Caco-2 (cell line): Measurements from ENCODE around the gene AJAP1. TPM values are rescaled to one million over a fixed set of nuclear protein-coding genes. Genes with fewer than 3 reads are reported as not detected.

Source experiments
- BruUV-seq: library from RNA; stranded (reverse); fragments of 400-500 nt; replicated peaks from 2 replicates; lab custom pipeline; 2021; lab: Mats Ljungman, UMichigan
- CTCF ChIA-PET: fragments of 300-600 bp; sonication (Branson Sonifier 250); formaldehyde crosslinking; loops from one replicate; lab custom pipeline; 2022; ENCODE audit warnings: antibody characterized with exemption; lab: Charles Lee
- POLR2A ChIA-PET: fragments of 300-600 bp; sonication (Branson Sonifier 250); formaldehyde crosslinking; loops from one replicate; lab custom pipeline; 2022; ENCODE audit warnings: antibody characterized with exemption; lab: Charles Lee
- DNase-seq, 2 experiments: peaks; one replicate each; pipeline versions ENCODE4 v3.0.0 to v3.0.0-alpha.2; 2020 to 2022
- H3K27me3 ChIP-seq: replicated peaks from 2 replicates; pipeline ENCODE4 v1.6.0; 2011; ENCODE audit warnings: low read length; ENCODE audit not compliant: control insufficient read depth, insufficient read depth
- H3K36me3 ChIP-seq: 2 replicates; pipeline ENCODE4 v1.5.1; 2011; ENCODE audit warnings: low read length; ENCODE audit not compliant: control insufficient read depth, insufficient read depth
- H3K4me1 ChIP-seq: fragments of 250-450 bp; sonication (Bioruptor Pico); 2 replicates; pipeline ENCODE4 v1.5.1; 2020; ENCODE audit warnings: mild to moderate bottlenecking
- H3K4me3 ChIP-seq: 2 replicates; pipeline ENCODE4 v1.5.1; 2011; ENCODE audit warnings: low read depth, mild to moderate bottlenecking, control low read depth, low read length
- H3K9me3 ChIP-seq: fragments of 250-450 bp; sonication (Bioruptor Pico); 2 replicates; pipeline ENCODE4 v1.5.1; 2020; ENCODE audit warnings: mild to moderate bottlenecking, moderate library complexity
- H3K27ac Mint-ChIP-seq: one replicate; pipeline ENCODE4 v1.8.0; 2022; ENCODE audit warnings: mixed read lengths; ENCODE audit not compliant: unreplicated experiment
- H3K27me3 Mint-ChIP-seq: one replicate; pipeline ENCODE4 v1.8.0; 2022; ENCODE audit warnings: mixed read lengths; ENCODE audit not compliant: insufficient read depth, unreplicated experiment
- H3K36me3 Mint-ChIP-seq: one replicate; pipeline ENCODE4 v1.8.0; 2022; ENCODE audit warnings: mild to moderate bottlenecking, mixed read lengths; ENCODE audit not compliant: insufficient read depth, unreplicated experiment
- H3K4me1 Mint-ChIP-seq: one replicate; pipeline ENCODE4 v1.8.0; 2022; ENCODE audit warnings: low read depth, mixed read lengths; ENCODE audit not compliant: unreplicated experiment
- H3K4me3 Mint-ChIP-seq: one replicate; pipeline ENCODE4 v1.8.0; 2022; ENCODE audit warnings: mild to moderate bottlenecking, moderate library complexity, mixed read lengths; ENCODE audit not compliant: unreplicated experiment
- H3K9me3 Mint-ChIP-seq: one replicate; pipeline ENCODE4 v1.8.0; 2022; ENCODE audit warnings: mixed read lengths; ENCODE audit not compliant: unreplicated experiment
- intact Hi-C: fragments of 100-400 bp; cut with micrococcal nuclease; formaldehyde crosslinking; loops from one replicate; pipeline ENCODE4 v1.10.0; 2022; ENCODE audit not compliant: unreplicated experiment
- total RNA-seq: library from RNA; stranded (reverse); gene quantifications from 2 replicates; pipeline ENCODE4 v1.2.3, GENCODE V29; 2022
- TF ChIP-seq, protein P1 (sequence below), 2 experiments: fragments of 200-600 bp in 1 of 2; IDR thresholded peaks; 1 replicate in 1 of 2; 2 replicates in 1 of 2; pipeline versions ENCODE4 v1.5.1 to v1.8.0; 2011 to 2022; ENCODE audit warnings: antibody characterized with exemption in 1 of 2, control low read depth in 1 of 2, inconsistent platforms in 1 of 2, low read depth in 1 of 2, low read length in 1 of 2, mild to moderate bottlenecking in 1 of 2, moderate library complexity in 1 of 2; ENCODE audit not compliant: insufficient read depth in 1 of 2, severe bottlenecking in 1 of 2, unreplicated experiment in 1 of 2

AJAP1 gene
- total RNA-seq, 1 experiment from 2014 or later: not detected

DNA sequence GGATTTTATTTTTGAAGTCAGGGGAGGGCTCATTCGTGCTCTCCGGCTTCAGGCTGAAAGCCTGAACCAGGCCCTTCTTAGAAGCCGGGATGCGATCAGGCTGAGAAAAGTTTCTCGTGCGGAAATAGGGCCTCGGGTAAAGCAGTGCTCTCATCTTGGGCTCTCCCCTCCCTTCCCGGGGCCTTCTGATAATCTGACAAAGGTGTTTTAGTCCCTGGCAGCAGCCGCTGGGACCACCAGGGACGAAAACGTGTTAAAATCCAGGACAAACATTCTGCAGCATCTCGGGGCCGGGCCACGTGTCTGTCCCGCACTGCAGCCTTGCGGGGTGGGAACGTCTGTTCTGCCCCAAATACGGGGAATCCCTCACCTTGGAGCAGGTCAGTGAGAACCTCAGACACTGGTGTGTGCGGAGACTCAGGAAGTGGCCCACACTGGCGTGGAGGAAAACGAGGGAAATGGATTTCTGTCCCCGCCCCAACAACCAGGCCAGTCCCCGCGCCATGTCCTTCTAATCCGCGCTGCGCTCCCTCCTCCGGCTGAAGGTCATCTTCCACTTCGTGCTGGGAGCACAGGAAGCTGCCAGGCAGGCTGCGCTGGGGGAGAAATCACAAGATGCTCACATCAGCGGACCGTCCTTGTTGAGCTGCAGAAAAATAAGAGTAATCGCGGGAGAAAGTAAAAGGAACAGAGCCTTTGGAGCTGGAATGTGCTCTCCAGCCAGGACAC, 16.6 kb upstream of the AJAP1 start:
- Histone ChIP-seq H3K9me3 (no peaks in the 10 kb centered on the region), H3K4me1 (no peaks in the 10 kb centered on the region), H3K4me3 (no peak overlapping the region), H3K36me3 (no peaks in the 10 kb centered on the region), H3K27me3 (no peaks in the 10 kb centered on the region)
- Mint-ChIP-seq H3K36me3 (no peaks in the 10 kb centered on the region), H3K4me3 (no peak overlapping the region), H3K27ac (no peak overlapping the region), H3K9me3 (no peaks in the 10 kb centered on the region), H3K4me1 (no peaks in the 10 kb centered on the region), H3K27me3 (peaks cover 9% of the 10 kb centered on the region)
- ChIA-PET CTCF (no interaction called here), POLR2A (no interaction called here)
- TF ChIP-seq, protein P1, sequence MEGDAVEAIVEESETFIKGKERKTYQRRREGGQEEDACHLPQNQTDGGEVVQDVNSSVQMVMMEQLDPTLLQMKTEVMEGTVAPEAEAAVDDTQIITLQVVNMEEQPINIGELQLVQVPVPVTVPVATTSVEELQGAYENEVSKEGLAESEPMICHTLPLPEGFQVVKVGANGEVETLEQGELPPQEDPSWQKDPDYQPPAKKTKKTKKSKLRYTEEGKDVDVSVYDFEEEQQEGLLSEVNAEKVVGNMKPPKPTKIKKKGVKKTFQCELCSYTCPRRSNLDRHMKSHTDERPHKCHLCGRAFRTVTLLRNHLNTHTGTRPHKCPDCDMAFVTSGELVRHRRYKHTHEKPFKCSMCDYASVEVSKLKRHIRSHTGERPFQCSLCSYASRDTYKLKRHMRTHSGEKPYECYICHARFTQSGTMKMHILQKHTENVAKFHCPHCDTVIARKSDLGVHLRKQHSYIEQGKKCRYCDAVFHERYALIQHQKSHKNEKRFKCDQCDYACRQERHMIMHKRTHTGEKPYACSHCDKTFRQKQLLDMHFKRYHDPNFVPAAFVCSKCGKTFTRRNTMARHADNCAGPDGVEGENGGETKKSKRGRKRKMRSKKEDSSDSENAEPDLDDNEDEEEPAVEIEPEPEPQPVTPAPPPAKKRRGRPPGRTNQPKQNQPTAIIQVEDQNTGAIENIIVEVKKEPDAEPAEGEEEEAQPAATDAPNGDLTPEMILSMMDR (IDR thresholded peaks at IDR 0.05; ENCODE audit: insufficient read depth in 1 of 2, low read depth in 1 of 2, low read length in 1 of 2, severe bottlenecking in 1 of 2, unreplicated experiment in 1 of 2): no peak
- intact Hi-C loops: no loop called here
- no TSS peak for BruUV-seq
- no peak for DNase-seq

DNA sequence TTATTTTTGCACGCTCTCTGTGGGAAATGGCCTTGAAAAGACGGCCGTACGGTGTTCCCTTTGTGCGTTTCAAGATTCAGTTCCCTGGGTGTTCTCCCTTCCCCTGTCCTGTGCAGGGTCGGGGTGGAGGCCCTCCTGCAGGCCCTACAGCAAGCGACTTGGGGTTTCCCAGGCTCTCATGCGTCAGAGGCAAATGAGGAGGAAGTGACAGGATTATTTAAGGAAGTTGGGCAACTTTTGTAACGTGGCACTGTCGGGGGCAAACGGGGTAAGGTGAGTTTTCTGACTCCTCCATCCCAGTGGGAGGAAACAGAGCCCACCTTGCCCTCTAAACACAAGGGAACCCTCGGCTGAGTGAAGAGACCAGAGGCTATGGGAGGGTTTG, 16.1 kb upstream of the AJAP1 start:
- DNase-seq: no peak
- CTCF ChIA-PET: no interaction called here
- POLR2A ChIA-PET: no interaction called here
- H3K9me3 ChIP-seq: no peaks in the 10 kb centered on the region
- no peaks in the 10 kb centered on the region for H3K4me1 Mint-ChIP-seq
- TF ChIP-seq, protein P1 (IDR thresholded peaks at IDR 0.05; ENCODE audit: insufficient read depth in 1 of 2, low read depth in 1 of 2, low read length in 1 of 2, severe bottlenecking in 1 of 2, unreplicated experiment in 1 of 2): no peak
- no peaks in the 10 kb centered on the region for H3K36me3 ChIP-seq
- peaks cover 9% of the 10 kb centered on the region for H3K27me3 Mint-ChIP-seq
- no peak overlapping the region for H3K27ac Mint-ChIP-seq
- BruUV-seq: no TSS peak
- no peaks in the 10 kb centered on the region for H3K27me3 ChIP-seq
- H3K9me3 Mint-ChIP-seq: no peaks in the 10 kb centered on the region
- no peaks in the 10 kb centered on the region for H3K4me1 ChIP-seq
- intact Hi-C loops: no loop called here
- H3K36me3 Mint-ChIP-seq: no peaks in the 10 kb centered on the region
- no peak overlapping the region for H3K4me3 Mint-ChIP-seq
- H3K4me3 ChIP-seq: no peak overlapping the region

DNA sequence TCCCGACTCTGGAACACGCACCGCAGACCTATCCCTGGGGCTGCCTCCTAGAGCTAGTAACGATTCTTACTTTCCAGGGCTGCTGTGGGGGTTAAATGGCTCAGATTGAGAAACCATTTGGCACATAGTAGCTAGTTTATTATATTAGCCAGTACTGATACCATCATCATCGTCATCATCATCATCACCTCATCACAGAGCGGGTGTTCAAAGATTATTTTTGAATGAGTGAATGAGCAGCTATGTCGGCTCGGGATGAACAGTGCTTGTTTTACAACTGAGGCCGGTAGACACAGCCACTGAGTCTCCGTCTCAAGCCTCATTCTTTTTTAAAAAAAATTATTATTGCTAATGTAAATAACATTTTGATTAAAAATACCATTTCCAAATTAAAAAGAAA, 13.5 kb upstream of the AJAP1 start:
- ChIA-PET POLR2A (no interaction called here), CTCF (no interaction called here)
- BruUV-seq: no TSS peak
- intact Hi-C loops: no loop called here
- Mint-ChIP-seq H3K9me3 (no peaks in the 10 kb centered on the region), H3K27me3 (peaks cover 9% of the 10 kb centered on the region), H3K36me3 (no peaks in the 10 kb centered on the region), H3K27ac (no peak overlapping the region), H3K4me1 (no peaks in the 10 kb centered on the region), H3K4me3 (no peak overlapping the region)
- no peaks in the 10 kb centered on the region for H3K36me3 ChIP-seq
- no peaks in the 10 kb centered on the region for H3K4me1 ChIP-seq
- H3K4me3 ChIP-seq: no peak overlapping the region
- no peak for DNase-seq
- no peaks in the 10 kb centered on the region for H3K9me3 ChIP-seq
- no peaks in the 10 kb centered on the region for H3K27me3 ChIP-seq
- TF ChIP-seq, protein P1 (IDR thresholded peaks at IDR 0.05; ENCODE audit: insufficient read depth in 1 of 2, low read depth in 1 of 2, low read length in 1 of 2, severe bottlenecking in 1 of 2, unreplicated experiment in 1 of 2): no peak
